ENCODE results near the gene ALDH4A1. TPM values are rescaled to one million over a fixed set of nuclear protein-coding genes. Genes with fewer than 3 reads are reported as not detected.

The ALDH4A1 gene
- total and polyA plus RNA-seq, 2 of the 4 experiments (the other 2 are of a cell fraction), result 8.6 to 21.1 TPM

GRCh38 chr1:18876210-18876609, 26.1 kb downstream of the ALDH4A1 start:
- H3K9me3 ChIP-seq (ENCODE audit: control insufficient read depth, insufficient read depth, low read length), result no peaks in the 10 kb centered on the region
- TF ChIP-seq RAD21 (IDR thresholded peaks at IDR 0.05; ENCODE audit: low read length), result no peak
- TF ChIP-seq ELK1 (IDR thresholded peaks at IDR 0.05; ENCODE audit: borderline replicate concordance, low read depth, low read length), result no peak
- TF ChIP-seq USF2 (IDR thresholded peaks at IDR 0.05; ENCODE audit: low read depth, low read length), result no peak
- TF ChIP-seq SMC3 (IDR thresholded peaks at IDR 0.05; ENCODE audit: low read depth, low read length), result no peak
- TF ChIP-seq MAZ (IDR thresholded peaks at IDR 0.05; ENCODE audit: borderline replicate concordance, low read depth, low read length), result no peak
- TF ChIP-seq FOS (IDR thresholded peaks at IDR 0.05; ENCODE audit: low read depth, low read length), result no peak
- TF ChIP-seq MXI1 (IDR thresholded peaks at IDR 0.05; ENCODE audit: borderline replicate concordance, low read depth, low read length), result no peak
- TF ChIP-seq RCOR1 (IDR thresholded peaks at IDR 0.05; ENCODE audit: insufficient replicate concordance, low read length), result no peak
- no peak for TF ChIP-seq NFE2L2 (IDR thresholded peaks at IDR 0.05; ENCODE audit: low read depth, low read length)
- TF ChIP-seq CEBPB (IDR thresholded peaks at IDR 0.05; ENCODE audit: low read depth, low read length), result no peak
- TF ChIP-seq CHD1 (IDR thresholded peaks at IDR 0.05; ENCODE audit: low read depth, low read length), result no peak
- no peak for TF ChIP-seq BHLHE40 (IDR thresholded peaks at IDR 0.05; ENCODE audit: low read depth, low read length)
- no peak for TF ChIP-seq RFX5 (IDR thresholded peaks at IDR 0.05; ENCODE audit: low read depth, low read length)
- no peak for TF ChIP-seq CTCF (conservative IDR thresholded peaks at IDR 0.05; ENCODE audit: low read depth, low read length)
- no peak for TF ChIP-seq POLR2A (IDR thresholded peaks at IDR 0.05; ENCODE audit: low read depth, low read length)
- TF ChIP-seq MAFK (IDR thresholded peaks at IDR 0.05; ENCODE audit: low read depth, low read length), result no peak
- H3K9me1 ChIP-seq (ENCODE audit: insufficient read depth, low read length), result no peaks in the 10 kb centered on the region
- H3K36me3 ChIP-seq (ENCODE audit: control insufficient read depth, insufficient read depth, low read length), result peaks cover 2% of the 10 kb centered on the region
- WGBS, 2 experiments (ENCODE audit: extremely low coverage in 2 of 2, insufficient read length in 1 of 2), result no CpG with 5 or more reads among the region's 10 CpGs
- H4K91ac ChIP-seq (ENCODE audit: insufficient read depth, low read depth, low read length), result no peak overlapping the region
- DNase-seq, result no peak
- H3K56ac ChIP-seq (ENCODE audit: extremely low read depth, insufficient read depth, low read length), result no peak overlapping the region
- H3K4me3 ChIP-seq (ENCODE audit: insufficient read depth, low read depth, low read length), result no peak overlapping the region
- H3K4me2 ChIP-seq (ENCODE audit: low read depth, low read length), result no peak overlapping the region
- no peak overlapping the region for H4K8ac ChIP-seq (ENCODE audit: low read depth in 2 of 2, low read length in 2 of 2)
- intact Hi-C loops (cut with micrococcal nuclease) (no loop called here), dilution Hi-C loops (cut with HindIII; ENCODE audit: low sequenced_read_pairs, unreplicated experiment) (no loop called here), in situ Hi-C loops (cut with MboI; ENCODE audit: low sequenced_read_pairs) (loop anchor here (10.0 kb wide), 1 partner anchor 281 kb away; no protein-coding TSS in a partner anchor)
- POLR2A ChIA-PET (ENCODE audit: unreplicated experiment), result no interaction called here
- H3K9ac ChIP-seq (ENCODE audit: low read depth, low read length), result no peak overlapping the region
- no TSS peak for BruUV-seq (replicated peaks)
- no peak for ATAC-seq (ENCODE audit: low read depth)
- H3K14ac ChIP-seq (replicated peaks; ENCODE audit: low read depth, low read length), result no peak overlapping the region
- no peak overlapping the region for H3K18ac ChIP-seq (ENCODE audit: low read depth, low read length)
- H3K4ac ChIP-seq (ENCODE audit: low read depth, low read length), result no peak overlapping the region
- no peak overlapping the region for H3K27ac ChIP-seq (ENCODE audit: insufficient read depth, low read length)
- H3K23ac ChIP-seq (ENCODE audit: low read depth, low read length), result no peak overlapping the region
- no peak overlapping the region for H2BK15ac ChIP-seq (ENCODE audit: low read depth, low read length)
- no peak overlapping the region for H2BK120ac ChIP-seq (ENCODE audit: low read depth, low read length)
- no peak overlapping the region for H2BK5ac ChIP-seq (ENCODE audit: low read depth, low read length, poor library complexity, severe bottlenecking)
- H3K79me1 ChIP-seq (ENCODE audit: low read depth in 1 of 2, low read length in 2 of 2), result no peaks in the 10 kb centered on the region
- no peak overlapping the region for H2BK20ac ChIP-seq (ENCODE audit: low read depth, low read length)
- no peaks in the 10 kb centered on the region for H4K20me1 ChIP-seq (ENCODE audit: insufficient read depth, low read length)
- H2AK9ac ChIP-seq (replicated peaks; ENCODE audit: low read depth, low read length, poor library complexity), result no peak overlapping the region
- no peak overlapping the region for H4K5ac ChIP-seq (ENCODE audit: low read depth, low read length)
- H3K27me3 ChIP-seq (ENCODE audit: control insufficient read depth, insufficient read depth, low read length), result no peaks in the 10 kb centered on the region
- CTCF ChIA-PET, result interaction anchor here (0.9 to 1.1 kb wide), 3 partner anchors 11 to 278 kb away, joined by 3 to 4 read pairs (median 4); no protein-coding TSS in a partner anchor
- no peak overlapping the region for H2AFZ ChIP-seq (replicated peaks; ENCODE audit: low read length, poor library complexity)
- no peak overlapping the region for H2AK5ac ChIP-seq (ENCODE audit: low read depth, low read length)
- H3K4me1 ChIP-seq (ENCODE audit: control insufficient read depth, insufficient read depth, low read length), result no peaks in the 10 kb centered on the region
